HG03460 (cell line): ENCODE measurements around the gene FEM1C.

Experiments used
- ATAC-seq: cut with Tn5 transposase; IDR thresholded peaks from one replicate; pipeline ENCODE4 v1.9.1; 2021; ENCODE audit not compliant: unreplicated experiment

The FEM1C gene

DNA sequence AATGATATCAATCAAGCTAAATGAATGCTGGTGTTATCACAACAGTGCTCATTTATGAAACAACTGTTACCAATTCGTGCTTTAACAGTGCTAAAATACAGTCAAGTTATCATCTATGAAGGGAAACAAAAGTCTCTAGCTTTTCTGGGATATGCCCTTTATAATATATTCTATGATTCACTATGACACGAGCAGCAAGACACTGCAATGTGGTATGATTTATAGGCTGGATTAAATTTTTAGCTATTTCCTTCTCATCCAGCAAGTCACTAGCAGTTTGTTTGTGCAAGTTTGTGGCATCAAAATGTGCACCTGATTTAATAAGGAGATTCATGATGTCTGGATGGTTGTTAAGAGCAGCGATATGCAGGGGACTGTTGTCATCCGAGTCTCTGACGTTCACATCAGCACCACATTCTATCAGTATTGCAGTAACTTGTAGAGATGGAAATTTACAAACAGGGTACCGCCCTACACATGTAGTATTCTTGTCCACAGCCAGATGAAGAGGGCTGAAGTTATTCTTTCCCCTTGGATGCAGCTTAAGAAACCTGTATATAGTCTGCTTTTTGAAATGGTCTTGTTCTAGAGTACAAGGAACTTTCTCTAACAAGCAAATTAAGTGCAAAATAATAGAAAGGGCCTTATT lies 20.3 kb downstream of the FEM1C start:
- no peak for ATAC-seq

DNA sequence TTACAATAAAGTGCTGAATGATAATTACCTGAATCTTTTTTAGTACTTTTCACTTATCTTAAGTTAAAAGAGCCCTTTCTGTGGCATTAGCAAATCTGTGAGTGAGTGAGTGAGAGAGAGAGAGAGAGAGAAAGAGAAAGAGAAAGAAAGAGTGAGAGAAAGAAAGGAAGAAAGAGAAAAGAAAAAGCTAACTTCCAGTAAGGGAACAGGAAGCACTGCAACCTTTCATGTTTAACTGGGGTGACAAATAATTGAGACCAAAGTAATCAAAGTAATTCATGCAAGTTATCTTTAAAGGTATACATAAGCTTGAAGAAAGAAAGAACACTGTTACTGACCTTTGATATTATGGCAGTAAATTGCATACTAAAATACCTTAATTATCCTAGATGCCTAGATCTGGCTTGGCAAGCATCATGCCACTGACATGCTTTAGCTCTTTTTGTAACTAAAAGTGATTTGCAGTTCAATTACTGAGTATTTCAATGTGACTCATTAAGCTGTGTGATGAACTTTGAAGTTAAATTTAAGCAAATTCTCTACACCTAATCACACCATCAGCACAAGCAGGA lies 21.7 kb downstream of the FEM1C start:
- ATAC-seq, result no peak

DNA sequence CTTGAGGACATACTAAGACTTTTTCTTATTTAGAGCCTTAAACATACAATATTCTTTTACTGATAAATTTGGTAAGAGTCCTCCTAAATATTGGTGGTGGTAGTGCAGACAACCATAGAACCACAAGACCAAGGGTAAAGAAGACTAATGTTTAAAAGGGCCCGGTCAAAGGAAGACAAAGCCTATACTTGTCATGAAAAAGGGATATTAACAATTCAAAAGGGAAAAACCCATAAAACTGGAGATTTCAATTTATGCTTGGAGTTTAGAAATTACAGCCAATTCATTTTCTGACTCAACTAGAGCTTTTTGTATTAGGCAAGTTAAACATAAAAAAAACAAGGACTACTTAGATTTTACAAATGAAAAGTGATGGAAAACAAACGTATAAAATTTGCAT lies 24.4 kb downstream of the FEM1C start:
- ATAC-seq, result no peak

DNA sequence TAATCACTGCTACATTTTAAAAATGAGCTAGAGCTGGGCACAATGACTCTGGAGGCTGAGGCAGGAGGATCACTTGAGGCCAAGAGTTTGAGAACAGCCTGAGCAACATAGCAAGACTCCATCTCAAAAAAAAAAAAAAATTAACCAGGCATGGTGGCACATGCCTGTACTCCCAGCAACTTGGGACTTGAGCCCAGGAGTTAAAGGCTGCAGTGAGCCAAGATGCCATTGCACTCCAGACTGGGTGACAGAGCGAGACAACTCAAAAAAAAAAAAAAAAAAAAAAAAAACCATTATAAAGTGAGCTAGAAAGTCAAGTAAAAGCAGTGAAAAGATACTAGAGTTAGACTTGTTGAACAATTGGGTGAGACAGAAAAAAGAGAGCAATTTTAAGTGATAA lies 28.2 kb downstream of the FEM1C start:
- ATAC-seq, result no peak

DNA sequence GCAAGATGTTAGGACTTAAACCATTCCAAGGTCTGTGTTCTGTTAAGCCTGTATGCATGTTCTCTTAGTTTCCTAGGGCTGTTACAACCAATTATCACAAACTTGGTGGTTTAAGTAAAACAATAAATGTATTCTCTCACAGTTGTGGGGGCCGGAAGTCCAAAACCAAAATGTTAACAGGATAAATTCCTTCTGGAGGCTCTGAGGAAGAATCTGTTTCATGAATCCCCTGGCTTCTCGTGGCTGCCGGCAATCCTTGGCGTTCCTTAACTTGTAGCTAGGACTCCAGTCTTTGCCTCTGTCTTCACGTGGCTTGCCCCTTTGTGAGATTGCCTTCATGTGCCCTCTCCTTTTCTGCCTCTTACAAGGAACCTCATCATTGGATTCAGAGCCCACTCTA lies 30.4 kb downstream of the FEM1C start:
- no peak for ATAC-seq

DNA sequence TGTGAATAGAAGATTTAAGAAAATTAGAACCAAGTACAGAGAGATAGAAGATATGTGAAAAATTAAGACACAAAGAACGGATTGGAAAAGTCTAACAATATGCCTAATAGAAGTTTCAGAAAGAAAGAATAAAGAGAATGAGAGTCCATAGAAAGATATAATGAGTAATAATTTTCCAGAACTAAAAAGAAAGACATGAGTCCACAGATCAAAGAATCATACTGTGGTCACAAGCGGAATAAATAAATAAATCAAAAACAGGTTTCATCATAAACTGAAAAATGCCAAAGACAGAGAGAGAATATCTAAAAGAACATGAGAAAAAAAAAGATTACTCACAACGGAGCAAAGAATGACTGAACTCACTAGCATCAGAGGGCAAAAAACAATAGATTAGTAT lies 32.9 kb downstream of the FEM1C start:
- ATAC-seq, result no peak

DNA sequence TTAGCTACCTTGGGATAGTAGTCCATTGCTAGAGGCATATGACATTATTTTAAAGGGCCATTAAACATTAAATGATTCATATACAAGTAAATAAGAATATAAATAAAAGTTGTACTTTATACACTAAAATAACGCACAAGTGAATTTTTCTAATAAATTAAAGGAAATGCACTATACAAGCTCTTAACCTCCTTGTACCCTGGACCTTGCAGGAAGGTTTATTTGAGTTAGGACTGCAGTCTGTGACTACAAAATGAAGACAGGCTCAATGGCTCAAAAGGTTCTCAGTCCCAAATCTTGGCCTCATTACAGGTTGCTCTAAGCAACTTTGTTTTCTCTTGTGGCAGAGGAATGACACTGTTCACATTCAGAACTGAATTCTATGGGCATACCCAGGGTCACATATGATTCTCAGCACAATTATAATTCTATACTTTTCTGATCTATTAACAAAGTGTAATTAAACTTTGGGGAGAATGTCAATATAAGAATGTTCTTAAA lies 34.4 kb downstream of the FEM1C start:
- ATAC-seq, result no peak

DNA sequence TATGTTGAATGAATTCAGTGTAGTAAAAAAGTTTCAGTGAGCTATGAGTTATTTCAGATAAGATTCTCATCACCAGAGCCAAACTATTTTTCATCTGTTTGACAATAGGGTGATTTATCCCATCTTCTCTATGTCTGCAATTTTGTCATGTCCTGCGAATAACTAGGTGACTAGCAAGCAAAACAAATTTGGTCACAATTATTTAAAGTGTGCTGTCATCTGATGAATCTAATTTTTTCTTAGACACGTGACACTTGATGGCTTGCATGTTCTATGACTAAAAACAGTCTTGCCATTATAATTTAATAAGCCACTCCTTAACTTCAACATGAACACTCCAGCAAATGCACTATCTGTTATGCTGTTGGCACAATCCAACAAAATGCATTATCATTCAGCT lies 35.0 kb downstream of the FEM1C start:
- no peak for ATAC-seq

DNA sequence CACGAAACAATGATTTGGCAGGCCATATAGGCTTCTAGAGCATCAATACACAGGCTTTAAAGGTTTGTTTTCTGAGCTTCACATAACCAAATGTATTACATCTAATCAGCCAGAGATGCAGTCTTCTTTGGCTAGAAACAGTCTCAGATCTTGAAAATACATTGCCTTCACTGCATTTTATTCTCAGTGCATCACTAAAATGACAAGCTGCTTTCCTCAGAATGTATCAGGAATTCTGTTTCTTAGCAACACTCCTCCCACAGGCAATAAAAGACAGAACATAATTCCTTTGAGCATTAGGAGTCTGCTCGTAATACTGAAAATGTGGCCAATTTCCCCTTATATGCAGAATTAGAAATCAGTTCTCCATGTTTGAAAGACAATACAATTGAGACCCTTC lies 36.9 kb downstream of the FEM1C start:
- no peak for ATAC-seq

DNA sequence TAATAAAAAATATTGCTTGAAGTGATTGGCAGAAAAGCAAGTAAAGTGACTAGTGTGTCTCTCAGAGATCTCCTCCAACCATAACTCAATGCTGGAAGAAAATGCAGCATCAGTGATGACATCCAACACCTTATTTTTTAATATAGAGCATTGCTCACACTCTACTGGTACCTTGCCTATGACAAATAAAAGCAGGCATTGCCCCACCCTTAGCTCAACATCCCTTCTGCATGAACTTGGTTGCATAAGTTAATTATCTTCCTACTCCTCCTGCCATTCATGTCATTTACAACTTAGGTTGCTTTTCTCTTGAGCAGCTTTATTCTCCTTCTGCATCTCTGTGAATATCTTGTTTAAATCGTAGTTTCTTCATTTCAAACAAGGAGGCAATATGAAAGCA lies 41.2 kb downstream of the FEM1C start:
- ATAC-seq, result no peak

DNA sequence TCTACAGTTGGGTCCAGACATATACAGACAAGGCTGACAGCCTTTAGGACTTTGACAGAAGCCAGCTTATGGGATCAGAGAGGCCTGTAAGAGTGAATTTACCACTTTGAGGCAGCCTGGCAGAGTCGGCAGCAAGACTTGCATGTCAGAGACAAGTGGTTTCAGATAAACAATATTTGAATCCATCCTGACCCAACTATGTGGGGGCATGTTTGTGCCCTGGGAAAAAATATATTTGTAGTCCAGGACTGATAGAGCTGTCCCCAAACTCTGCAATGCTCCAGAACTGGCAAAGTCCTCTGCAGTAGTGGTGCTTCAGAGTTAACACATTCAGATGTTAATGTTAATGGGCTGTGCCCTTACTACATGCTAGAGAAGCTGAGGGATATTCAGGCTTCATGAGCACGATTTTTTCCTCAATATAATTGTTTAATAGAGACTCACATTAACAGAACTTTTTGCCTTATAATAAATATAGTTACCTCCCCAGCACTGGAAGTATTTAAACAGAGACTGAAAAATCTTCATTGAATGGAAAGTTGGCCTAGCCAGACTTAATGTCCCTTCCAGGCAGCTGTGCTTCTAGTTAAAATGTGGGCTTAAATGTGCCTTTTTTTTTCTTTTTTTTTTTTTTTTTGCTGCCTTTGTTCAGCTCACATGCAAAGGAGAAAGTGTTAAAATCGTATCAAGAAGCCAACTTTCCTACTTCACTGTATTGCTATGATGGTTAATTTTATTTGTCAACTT lies 42.9 kb downstream of the FEM1C start:
- no peak for ATAC-seq

DNA sequence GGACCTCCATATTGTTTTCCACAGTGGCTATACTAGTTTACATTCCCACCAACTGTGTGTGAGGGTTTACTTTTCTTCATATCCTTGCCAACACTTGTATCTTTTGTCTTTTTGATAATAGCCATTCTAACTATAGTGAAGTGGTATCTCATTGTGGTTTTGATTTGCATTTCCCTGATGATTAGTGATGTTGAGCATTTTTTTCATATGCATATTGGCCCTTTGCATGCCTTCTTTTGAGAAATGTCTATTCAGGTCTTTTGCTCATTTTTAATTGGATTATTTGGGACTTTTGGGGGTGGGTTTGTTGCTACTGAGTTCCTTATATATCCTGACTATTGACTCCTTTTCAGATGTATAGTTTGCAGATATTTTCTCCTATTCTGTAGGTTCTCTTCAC lies 44.4 kb downstream of the FEM1C start:
- ATAC-seq, result no peak

DNA sequence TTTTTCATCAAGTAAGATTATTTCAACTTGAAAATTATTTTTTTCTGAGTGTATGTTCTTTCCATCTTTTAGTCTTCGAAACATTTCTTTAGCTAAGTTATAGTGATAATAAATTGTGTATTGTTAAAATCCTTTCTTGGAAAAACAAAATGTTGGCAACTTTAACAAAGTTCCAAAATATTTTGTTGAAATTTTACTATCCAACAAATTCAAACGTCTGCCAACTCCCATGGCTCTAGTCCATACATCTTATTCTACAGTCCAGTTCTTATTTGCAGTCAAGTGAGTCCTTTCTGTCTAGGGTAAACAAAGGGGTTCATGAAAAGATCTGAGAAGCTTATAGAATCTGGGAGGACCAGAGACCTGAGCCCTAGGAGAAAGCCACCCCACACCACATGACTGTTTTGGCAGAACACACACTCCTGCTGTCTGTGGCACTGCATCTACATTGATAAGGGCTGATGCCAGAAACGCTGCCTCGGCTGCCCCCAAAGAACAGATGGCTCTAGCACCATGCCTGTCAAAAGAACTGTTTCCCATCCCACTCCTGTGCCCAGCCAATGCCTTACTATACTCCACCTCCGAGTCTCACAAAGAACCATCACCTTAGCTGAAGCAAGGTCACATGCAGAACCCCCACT lies 47.5 kb downstream of the FEM1C start:
- ATAC-seq, result no peak

DNA sequence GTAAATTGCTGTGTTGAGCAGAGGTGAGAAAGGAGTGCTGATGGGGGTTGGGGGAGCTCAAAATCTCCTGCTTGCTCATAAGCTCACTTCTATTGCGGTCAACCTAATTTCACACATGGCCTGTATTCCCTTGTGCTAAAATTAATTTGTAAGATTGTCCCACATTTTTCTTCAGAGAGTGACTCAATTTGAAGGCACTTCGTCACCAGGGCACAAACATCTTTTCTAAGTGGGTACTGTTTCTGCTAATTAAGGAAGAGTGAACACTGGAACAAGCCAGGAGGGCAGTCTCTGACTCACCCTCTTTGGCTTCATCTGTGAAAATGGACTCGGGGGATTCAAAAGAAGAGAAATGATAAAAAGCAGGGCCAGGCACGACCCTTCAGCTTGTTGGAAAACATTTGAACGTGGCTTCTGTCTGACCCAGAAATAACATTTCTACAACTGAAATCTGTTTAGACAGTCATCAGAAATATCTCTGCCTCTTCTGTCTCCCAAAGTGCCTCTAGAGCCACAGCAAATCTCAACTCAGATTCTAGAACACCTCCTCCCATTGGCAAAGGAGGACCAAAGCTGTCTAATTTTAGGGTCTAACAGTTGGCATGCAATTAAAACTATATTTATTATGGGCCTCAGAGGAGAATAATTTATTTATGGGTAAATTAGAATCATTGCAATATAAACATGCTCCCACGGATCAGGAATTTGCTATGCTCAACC lies 49.8 kb downstream of the FEM1C start:
- ATAC-seq, result no peak

DNA sequence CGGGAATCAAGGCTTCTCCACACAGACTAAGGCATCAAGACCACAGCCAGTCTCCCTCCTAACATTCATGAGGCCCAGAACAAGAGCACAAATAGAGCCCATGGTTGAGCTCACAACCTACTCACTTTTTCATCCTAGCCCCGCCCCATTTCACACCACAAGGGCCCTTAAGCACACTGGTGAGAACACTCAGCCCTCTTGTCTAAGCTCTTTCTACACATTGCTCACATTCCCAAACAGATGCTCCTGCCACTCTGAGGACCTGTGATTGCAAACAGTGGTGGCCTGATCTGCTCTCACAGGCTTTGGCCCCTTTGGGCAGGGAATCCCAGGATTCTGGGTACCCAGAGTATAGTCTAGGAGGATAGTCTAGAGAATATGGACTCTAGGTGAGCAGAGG lies 54.0 kb downstream of the FEM1C start:
- no peak for ATAC-seq

DNA sequence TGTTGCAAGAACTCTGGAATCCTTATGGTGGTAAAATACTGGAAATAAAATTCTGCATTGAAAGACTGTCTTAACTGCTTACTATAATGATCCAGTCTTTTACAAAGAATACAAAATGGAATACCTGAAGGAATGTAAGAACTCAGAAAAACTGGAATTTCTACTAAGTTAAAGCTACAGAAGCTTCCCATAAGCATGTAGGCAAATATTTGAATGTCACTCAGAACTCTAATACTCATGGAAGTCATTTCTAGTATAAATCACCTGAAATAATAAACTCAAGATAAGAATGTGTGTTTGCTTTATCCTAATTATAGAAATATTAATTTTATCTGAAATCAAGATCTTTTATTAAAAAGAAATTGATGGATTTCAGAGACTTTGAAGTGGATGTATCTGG lies 54.8 kb downstream of the FEM1C start:
- ATAC-seq, result no peak

DNA sequence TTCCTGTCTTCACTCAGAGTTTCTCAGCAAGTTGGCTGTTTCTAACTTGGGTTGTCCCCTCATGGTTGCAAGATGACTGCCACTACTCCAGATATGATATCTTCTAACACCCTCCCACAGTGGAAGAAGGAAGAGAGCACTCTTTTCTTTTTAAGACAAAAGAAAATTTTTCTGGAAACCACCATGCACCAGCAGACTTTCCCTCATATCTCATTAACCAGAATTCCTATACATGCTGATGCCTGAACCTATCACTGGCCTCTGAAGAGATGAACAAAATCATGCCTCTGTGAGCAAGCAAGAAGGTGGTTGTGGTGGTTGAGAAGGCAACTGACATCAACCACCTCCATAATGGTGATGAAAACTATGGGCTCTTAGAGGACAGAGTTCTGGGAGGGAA lies 56.8 kb downstream of the FEM1C start:
- peak; percentile 58 for ATAC-seq

DNA sequence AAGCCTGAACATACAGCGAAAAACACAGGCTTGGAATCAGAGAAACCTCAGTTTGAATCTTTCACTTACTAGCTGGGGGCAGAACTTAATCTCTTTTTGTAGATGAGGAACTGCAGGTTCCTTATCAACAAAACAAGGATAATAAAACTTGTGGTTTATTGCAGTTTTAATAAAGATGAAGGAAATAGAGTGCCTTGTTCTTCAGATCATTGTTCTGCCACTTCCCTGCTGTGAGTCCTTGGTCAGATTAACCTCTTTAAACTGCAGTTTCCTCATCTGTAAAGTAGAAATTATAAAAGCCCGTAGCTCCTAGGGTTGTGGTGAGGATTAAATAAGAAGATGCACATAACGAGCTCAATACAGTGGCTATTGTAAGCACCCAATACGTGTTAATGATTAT lies 57.4 kb downstream of the FEM1C start:
- ATAC-seq, result no peak

DNA sequence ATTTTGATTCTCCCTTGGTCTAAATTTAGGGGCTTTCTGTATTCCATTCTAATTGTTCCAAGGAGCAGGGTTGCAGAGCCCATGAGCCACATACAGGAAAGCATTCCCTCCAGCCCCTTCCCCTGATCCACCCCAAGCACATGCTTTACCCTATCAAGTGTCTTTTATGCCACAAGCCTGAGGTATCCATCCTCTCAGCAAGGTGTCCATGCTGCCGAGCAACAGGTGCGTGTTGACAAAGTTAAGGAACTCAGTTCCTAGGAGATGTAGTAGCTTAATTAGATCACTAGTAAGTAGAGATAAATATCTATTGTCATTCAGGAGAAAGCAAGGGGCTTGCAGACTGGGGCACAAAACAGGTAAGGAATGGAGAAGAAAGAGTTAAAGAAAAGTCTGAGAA lies 57.8 kb downstream of the FEM1C start:
- ATAC-seq, result no peak

DNA sequence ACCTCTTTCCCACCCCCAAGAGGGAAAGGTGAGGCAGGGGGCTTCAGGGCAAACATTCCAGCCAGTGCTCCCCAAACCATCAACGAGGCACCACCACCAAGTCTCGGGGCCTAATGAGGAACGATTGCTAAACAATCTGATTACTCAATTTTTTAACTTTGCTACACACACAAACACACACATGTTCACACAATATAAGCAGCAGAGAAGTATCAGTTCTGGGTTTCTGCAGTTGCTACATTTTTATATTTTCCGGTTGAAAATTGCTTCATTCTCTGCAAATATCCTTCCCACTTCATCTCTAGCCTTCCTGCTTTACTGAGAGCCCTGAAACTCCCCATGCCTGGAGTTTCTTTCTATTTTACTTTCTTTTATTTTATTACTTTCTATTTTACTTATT lies 60.2 kb downstream of the FEM1C start:
- no peak for ATAC-seq

DNA sequence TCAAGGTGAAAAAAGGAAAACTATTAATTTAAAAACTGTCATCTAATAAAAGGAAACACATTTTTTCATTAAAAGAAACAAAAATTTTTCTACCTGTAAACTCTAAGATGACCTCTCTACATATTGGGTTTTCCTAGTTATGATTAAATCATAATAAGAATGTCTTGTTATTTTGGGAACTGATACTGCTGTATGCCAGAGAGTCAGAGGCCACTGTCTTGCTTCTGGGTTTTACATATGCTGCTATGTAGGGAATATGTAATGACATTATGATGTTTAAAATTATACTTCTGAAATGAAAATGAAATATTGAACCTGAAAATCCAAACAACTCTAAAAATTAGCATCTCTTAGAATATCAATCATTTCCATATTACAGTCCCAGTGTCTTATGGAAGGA lies 63.7 kb downstream of the FEM1C start:
- no peak for ATAC-seq
